Peyer's patch (tissue), 4 donors: ENCODE measurements around the gene LRFN4.

ENCODE experiments used
- CTCF ChIP-seq, 6 experiments: fragments of 450-650 bp in 4 of 6; fragments of 200-600 bp in 2 of 6; sonication (generic) in 1 of 6; IDR thresholded peaks; one replicate each; pipeline ENCODE4 v1.5.1; 2017 to 2019; ENCODE audit warnings: antibody characterized with exemption in 6 of 6, mild to moderate bottlenecking in 3 of 6, moderate library complexity in 1 of 6
- POLR2A ChIP-seq, 2 donors: fragments of 450-650 bp; IDR thresholded peaks; one replicate each; pipeline ENCODE4 v1.5.1; 2017; ENCODE audit warnings: antibody characterized with exemption in 2 of 2, mild to moderate bottlenecking in 2 of 2, moderate library complexity in 2 of 2

- no peak for TF ChIP-seq CTCF (IDR thresholded peaks at IDR 0.05)
- no peak for TF ChIP-seq POLR2A (IDR thresholded peaks at IDR 0.05)
These were observed 33.2 kb upstream of the LRFN4 start for GRCh38 chr11:66823700-66824099.
